ENCODE results near the gene IRF2BP1.

- TF ChIP-seq CTCF (conservative IDR thresholded peaks at IDR 0.05 in 1 of 2, IDR thresholded peaks at IDR 0.05 in 1 of 2; ENCODE audit: low read depth in 1 of 2, low read length in 2 of 2) (no peak), EZH2 (IDR thresholded peaks at IDR 0.05; ENCODE audit: low read length, missing control alignments) (no peak)
Observed at GRCh38 chr19:45917421-45918091, 31.6 kb upstream of the IRF2BP1 start.

Measured in fibroblast of lung (primary cell).